Gastroesophageal sphincter (tissue), 3 donors: ENCODE results near the gene WNT9A.

Experiments
- CTCF ChIP-seq, 4 experiments: fragments of 200-600 bp in 2 of 4; fragments of 450-650 bp in 2 of 4; sonication (generic) in 1 of 4; IDR thresholded peaks; one replicate each; pipeline ENCODE4 v1.5.1; 2017 to 2019; ENCODE audit warnings: antibody characterized with exemption in 4 of 4, mild to moderate bottlenecking in 2 of 4, moderate library complexity in 2 of 4
- EP300 ChIP-seq: sonication (generic); formaldehyde crosslinking; IDR thresholded peaks from one replicate; pipeline ENCODE4 v1.6.1; 2017; ENCODE audit warnings: antibody characterized with exemption, mild to moderate bottlenecking
- POLR2A ChIP-seq, 2 donors: fragments of 450-650 bp; IDR thresholded peaks; one replicate each; pipeline ENCODE4 v1.6.1; 2017; ENCODE audit warnings: antibody characterized with exemption in 2 of 2, mild to moderate bottlenecking in 2 of 2, moderate library complexity in 1 of 2
- POLR2AphosphoS5 ChIP-seq: sonication (generic); formaldehyde crosslinking; IDR thresholded peaks from one replicate; pipeline ENCODE4 v1.6.1; 2017; ENCODE audit warnings: antibody characterized with exemption

- TF ChIP-seq POLR2A (IDR thresholded peaks at IDR 0.05) (no peak), POLR2AphosphoS5 (no peak), CTCF (IDR thresholded peaks at IDR 0.05) (no peak), EP300 (no peak)
Measured at GRCh38 chr1:227903061-227903521, 44.6 kb downstream of the WNT9A start.
